HG03457 (cell line): ENCODE data around the gene SLC44A1.

ENCODE experiments used
- ATAC-seq: cut with Tn5 transposase; IDR thresholded peaks from one replicate; pipeline ENCODE4 v1.9.1; 2021; ENCODE audit warnings: moderate number of reproducible peaks; ENCODE audit not compliant: unreplicated experiment

Gene SLC44A1

DNA sequence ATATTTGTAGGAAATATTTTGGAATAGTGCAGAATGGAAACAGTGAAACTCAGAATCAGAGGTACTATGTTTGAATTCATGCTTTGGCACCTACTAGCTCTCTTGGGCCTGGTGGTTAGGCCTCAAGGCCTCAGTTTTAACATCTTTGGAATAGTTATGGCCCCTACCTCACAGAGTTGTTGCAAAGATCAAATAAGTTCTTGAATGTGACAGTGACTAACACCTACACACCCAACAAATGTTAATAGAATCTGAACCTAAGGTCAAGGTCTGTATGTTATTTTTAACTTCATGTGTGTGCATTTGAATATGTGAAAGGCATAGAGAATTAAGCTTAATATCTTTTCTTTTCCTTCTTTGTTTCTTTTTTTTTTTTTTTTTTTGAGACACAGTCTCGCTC, 87.3 kb downstream of the SLC44A1 start:
- ATAC-seq = no peak

DNA sequence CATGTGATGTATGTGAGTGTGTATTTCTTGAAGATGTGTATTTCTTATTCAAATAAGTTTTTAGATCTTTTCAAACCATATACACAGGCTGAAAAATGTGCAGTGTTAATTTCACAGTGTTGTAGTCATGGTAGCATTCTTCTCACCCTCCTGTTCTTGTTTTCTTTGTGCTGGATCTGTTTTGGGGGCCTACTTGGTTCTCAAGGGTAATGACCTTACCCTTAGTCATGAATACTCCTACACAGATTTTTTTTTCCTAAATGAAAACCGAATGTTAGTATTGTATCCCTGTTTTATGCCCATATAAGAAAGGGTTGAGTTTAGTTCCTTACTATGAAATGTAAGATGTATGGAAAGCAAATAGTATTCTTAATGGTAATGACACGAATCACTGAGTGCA, 88.0 kb downstream of the SLC44A1 start:
- no peak for ATAC-seq

DNA sequence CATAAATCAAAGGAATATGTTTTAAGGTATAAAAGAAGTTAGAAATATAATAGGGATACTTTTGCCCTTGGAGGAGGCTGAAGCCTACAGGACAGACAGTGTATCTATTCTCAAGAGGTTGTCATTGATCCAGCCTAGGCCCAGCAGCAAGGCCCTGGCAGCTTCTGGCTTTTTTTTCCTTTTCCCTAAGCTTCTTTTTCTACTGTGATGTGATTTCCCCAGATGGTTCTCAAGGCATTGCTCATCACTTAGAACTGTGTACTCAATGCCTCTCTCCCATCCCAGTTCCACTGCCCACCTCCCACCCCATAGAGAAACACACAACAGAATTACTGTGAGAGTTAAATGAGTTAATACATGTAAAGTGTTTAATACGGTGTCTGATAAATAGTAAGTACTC, 88.6 kb downstream of the SLC44A1 start:
- no peak for ATAC-seq

DNA sequence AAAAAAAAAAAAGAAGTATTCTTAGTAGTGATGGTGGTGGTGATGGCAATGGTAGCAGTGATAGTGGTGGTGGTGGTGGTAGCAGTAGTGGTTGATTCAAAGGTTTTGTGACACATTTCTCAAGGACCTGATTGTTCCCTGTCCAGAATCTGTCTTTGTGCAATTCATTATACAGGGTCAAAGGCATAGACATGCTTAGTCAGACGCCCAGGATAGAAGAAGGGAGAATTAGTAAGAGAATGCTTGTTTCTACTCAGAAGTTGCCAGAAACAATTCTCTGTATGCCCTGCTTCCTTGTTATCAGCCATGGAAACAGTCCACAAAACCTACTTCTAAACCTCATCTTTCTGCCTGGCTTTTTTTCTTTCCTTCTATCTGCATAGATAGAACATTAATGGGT, 89.4 kb downstream of the SLC44A1 start:
- no peak for ATAC-seq

DNA sequence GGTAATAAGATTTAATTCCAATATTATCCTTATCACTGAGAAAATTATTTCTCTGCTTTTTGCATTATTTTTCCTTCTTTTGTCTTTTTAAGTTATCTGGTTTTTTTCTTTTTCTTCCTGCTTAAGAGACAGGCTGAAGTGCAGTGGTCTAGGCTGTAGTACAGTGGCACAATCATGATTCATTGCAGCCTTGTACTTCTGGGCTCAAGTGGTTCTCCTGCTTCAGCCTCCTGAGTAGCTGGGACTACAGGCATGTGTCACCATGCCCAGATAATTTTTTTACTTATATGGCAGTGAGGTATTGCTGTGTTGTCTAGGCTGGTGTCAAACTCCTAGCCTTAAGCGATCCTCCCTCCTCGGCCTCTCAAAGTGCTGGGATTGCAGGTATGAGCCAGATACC, 93.9 kb downstream of the SLC44A1 start:
- ATAC-seq = no peak

DNA sequence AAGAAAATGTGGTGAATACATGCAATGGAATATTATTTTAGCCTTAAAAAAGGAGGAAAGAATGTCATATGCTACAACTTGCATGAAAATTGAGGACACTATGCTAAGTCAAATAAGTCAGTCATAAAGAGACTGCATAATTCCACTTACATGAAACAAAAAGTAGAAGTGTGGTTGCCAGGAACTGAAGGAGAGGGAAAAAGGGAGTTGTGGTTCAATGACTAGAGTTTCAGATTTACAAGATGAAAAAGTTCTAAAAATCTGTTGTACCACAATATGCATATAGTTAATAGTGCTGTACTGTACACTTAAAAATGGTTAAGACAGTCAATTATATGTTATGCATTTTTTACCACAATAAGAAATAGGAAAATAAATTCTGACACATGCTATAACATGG, 95.4 kb downstream of the SLC44A1 start:
- ATAC-seq = no peak

DNA sequence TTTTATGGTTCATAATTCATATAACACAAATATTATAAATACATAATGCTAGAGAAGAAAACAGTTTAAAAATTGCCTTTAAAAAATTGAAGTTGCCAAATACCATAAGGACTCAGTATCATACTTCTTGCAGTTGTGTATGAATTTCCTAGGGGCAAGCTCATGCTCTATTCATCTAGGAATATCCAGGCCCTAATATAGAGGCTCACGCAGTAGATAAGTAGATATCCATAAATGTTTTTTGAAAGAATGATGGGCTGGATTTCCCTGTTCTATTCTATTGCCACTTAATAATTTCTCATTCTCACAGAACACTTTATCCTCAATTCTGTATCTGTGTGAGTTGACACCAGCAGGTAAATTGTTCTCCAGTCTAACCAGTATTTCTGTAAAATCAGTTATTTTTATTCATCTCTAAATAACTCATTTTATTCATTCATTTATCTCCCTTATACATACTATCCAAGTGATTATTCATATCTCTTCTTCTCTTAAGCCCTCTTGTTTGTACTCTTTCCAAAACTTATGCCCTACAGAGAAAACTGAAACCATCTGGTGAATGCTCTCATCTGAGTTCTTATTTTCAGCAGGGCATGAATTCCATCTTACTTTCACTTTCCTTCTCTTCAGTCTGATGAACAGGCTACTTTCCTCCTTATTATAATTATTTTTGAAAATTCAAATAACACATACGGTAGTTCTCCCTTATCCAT, 97.1 kb downstream of the SLC44A1 start:
- no peak for ATAC-seq

DNA sequence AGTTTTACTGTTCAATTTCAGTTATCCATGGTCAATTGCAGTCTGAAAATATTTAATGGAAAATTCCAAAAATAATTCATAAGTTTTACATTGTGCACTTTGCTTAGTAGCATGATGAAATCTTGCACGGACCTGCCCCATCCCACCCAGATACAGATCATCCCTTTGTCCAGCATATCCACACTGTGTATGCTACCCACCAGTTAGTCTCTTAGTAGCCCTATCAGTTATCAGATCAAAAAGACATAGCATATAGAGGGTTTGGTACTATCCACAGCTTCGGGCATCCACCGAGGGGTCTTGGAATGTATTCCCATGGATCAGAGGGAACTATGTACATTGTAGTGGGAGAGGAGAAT, 97.7 kb downstream of the SLC44A1 start:
- no peak for ATAC-seq

DNA sequence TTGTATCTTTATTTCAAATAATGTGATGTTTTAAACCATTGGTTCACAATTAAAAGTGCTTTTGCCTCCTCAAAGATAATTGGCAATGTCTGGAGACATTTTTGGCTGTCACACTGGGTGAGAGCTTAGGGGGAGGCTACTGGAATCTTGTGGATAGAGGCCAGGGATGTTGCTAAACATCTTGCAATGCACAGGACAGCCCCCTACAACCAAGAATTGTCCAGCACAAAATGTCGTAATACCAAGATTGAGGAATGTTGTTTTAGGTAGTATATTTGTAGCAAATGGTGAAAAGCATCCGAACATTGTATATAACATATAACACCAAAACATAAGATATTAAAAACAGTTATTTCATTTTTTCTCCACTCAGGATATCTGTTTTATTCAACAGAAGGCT, 99.8 kb downstream of the SLC44A1 start:
- ATAC-seq = no peak

DNA sequence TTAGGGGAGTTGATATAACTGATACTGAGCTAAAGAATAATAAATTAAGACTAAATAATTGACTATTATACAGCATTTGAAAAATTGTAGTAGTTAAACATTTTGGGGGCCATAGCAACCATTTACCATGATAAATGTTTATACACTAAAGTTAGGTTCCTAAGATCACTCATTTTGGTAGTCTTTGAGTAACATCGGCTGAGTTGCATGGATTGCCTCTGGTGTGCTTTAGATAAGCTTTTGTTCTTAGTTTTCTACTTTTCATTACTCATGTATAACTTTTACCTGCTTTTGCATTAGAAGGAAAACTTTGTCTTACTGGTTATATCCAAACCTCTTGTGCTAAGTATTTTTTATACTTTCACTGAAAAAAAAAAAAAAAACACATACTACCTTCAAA, 101.2 kb downstream of the SLC44A1 start:
- no peak for ATAC-seq

DNA sequence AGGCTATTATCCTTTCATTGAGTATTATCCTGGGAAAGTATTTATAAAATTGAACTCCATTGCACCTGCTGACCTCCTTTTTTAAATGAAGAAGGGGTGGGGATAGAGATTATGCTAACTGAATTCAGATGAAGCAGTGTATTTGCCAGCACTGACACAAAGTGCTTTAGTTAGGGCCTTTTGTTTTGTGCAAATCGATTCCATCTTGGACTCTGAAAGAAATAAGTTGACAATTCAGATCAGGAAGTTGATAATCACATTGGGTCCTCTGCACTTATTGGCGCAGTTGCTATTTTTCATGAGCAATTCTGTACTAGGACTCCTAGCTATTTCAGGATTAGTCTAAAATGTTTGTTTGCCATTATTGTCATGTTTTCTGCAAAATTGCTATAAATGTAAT, 101.8 kb downstream of the SLC44A1 start:
- no peak for ATAC-seq

DNA sequence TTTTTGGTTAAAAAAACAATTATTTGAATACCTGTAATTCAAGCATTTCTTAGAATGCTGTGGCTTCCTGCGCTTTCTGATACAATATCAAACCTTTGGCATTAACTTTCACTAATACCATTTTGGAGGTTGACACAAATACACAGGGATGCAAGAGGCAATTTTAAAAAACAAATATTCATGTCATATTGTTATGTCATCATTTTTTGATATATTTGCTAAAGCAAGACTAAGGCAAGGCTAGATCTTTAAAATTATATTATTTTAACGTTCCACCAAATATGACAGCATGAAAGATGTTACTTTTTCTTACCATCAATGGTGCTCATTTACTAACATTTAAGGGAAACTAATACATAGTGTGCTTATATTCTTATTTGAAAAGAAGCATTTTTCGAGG, 110.0 kb downstream of the SLC44A1 start:
- no peak for ATAC-seq

DNA sequence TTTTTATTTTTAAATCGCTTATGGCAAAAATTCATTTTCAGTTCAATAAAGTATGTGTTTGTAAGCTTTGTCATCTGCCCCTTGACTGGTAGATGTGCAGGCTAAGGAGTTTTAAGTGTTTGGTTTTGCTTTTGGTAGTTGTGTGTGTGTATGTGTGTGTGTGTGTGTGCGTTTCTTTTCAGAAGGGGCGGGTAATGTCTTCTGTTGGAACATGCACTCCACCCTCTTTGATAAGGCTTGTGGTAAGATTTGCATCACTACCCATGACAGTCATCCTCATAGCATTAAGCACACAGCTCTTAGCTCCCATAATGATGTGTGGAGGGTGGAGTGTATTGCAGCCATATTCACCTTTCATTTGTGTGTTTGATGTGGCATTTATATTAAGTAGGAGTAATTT, 111.3 kb downstream of the SLC44A1 start:
- peak; percentile 52 for ATAC-seq

DNA sequence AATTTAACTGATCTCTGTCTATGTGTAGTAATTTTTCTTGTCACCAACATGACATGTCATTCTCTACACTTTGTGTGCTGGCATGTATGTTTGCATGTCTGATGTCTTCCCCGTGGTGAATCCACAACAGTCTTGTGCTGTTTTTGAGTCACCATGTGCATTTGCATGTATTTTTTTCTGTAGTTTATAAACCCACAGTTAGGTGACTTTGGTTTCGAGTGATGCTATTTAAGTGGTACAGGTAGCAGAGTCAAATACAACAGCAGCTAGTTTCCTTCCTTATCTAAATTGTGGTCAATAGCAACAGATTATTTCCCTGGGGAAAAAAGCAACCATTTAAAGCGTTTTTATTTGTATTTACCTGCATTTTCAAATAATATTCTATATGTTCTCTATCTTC, 113.5 kb downstream of the SLC44A1 start:
- peak; percentile 91 for ATAC-seq

DNA sequence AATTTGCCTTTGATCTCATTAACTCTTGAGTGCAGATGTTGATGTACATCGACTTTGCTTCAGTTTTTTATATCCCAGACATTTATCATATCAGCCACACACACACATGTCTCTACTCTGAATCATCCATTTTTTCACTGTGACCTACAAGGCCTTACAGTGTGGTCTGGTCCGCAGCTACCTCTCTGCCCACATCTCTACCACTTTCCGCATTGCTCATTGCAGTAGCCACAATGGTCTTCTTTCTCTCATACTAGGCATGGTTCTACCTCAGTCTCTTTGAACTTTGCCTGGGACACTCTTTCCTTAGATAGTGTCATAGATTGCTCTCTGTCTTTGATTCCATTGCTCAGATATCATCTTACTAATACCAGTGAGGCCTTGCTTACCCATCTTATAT, 115.4 kb downstream of the SLC44A1 start:
- no peak for ATAC-seq

DNA sequence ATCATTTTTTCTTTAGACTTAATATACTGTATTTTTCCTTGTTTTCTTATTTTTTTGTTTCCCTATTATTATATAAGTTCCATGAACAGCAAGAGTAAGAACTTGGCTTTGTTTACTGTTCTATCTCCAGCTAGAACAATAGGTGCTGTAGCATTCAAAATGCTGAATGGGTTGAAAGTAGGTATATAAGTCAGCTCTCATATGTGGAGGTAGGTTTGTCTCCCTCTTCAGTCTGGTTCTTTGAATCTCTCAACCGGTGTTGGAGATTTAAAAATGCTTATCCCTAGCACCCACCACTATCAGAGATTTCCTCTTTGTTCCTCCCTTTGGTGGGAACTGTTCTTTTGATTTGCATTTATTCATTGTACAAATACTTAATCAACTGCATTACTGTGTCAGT, 115.9 kb downstream of the SLC44A1 start:
- no peak for ATAC-seq

DNA sequence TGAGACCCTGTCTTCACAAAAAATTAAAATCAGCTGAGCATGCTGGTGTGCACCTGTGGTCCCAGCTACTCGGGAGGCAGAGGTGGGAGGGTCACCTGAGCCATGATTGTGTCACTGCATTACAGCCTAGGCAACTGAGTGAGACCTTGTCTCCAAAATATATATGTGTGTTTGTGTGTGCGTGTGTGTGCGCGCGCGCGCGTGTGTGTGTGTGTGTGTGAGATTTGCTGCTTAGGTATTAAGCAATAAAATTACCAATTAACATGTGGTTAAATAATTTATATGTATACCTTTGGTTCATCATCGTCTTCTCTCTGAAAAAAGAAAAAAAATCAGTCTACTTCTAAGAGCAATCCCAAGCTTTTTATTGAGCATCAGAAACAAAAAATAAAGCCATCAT, 117.4 kb downstream of the SLC44A1 start:
- no peak for ATAC-seq

DNA sequence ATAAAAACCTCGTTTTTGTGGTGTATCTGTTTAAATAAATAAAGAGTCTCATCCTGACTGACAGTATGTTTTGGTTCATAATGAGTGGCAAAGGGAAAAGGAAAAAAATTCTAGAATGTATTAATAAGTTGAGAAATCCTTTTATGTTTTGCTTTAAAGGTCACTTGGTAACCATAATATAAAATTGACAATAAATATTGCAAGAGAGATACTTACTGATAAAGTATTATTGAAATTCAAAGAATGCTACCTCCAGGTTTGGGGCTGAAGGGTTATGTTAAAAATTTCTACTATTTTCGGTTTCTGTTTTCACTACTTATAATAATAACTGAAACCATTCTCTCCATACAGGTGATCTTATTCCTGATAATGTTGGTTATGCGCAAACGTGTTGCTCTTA, 118.0 kb downstream of the SLC44A1 start:
- no peak for ATAC-seq

DNA sequence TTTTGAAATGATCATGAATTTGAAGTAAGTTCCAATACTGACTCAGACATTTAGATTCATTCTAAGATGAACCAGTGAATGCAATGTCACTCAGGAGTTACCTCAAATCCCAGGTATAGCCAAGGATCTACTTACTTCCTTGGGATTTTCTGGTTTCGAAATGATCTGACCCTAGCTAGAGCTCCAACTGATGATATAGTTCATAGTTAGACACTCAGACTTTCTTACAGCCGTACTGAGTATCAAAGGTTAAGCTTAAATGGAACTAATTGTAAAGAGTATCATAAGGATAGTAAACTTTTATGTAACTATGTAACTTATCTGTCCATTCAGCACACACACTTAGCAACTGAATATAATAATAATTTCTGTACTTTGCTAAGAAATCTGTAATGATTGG, 119.4 kb downstream of the SLC44A1 start:
- no peak for ATAC-seq

DNA sequence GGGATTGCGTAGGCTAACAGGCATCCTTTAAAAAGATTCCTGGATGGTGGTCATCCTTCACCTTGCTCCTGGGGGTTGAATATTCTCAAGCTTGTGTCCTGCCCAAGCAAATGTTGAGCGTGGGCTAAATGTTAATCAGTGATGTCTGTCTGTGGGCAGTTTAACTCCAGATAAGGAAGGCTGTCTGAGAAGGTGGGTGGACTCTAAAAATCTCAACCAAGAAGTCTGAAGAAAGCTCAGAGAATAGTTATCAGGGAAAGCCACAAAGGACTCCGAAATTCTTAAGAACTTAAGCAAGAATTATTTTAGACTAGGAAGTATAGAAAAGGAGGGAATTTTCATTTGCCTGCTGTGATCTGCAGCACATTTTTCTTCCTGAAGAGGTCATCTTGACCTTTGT, 125.5 kb downstream of the SLC44A1 start:
- ATAC-seq = no peak

DNA sequence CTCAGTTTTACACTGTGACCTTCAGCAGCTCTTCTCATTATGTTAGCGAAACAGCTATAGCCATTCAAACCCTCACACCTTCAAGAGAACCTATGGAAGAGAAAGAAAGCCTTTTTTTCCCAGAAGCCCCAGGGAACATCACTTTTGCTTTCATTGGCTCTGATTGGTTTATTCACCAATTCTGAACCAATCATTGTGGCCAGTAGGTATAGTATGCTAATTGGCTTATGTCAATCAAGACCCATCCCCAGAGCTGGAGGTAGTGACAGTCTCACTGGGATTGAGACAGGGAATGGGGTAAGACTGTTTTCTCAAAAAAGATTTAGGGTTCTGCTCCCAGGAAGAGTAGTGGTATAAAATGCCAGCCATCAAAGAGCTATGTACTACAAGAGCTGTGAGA, 129.3 kb downstream of the SLC44A1 start:
- no peak for ATAC-seq

DNA sequence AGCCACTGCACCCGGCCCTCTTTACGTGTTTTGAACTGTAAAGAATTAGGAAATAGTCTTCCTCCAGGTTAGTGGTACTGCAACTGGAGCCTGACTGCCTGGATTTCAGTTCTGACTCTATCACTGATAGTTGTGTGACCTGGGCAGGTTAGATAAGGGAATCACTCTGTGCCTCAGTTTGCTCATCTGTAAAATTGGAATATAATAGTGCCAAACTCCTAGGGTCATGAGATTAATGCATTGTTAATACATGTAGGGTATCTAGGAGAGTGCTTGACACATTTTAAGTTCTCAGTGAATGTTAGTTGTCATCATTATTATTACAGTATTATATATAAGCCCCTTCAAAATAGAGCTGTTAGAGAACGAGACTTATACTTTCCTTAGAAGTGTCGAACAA, 130.9 kb downstream of the SLC44A1 start:
- no peak for ATAC-seq

DNA sequence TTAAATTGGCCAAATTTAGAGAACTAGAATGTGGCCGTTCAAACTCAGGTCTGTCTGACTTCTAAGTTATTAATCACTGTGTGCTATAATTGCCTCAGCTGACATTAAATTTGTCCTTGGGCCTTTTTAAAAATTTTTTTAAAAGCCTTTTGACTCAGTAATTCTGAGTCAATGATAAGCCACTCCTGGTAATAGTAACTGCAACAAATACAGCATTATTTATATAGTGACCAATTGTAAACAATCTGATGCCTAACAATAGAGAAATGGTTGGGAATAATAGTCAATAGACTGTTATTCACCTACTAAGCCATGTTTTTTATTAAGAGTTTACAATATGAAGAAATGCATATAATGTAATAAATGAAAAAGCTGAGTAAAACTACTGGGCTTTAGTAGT, 132.4 kb downstream of the SLC44A1 start:
- no peak for ATAC-seq
